ENCODE results near the gene DDX51.

Gene DDX51

GRCh38 chr12:132154341-132154761 lies 10.2 kb upstream of the DDX51 start:
- Histone ChIP-seq H3K4me2 (ENCODE audit: low read length, poor library complexity, severe bottlenecking) (no peak overlapping the region), H3K9me3 (ENCODE audit: control insufficient read depth, low read length) (no peaks in the 10 kb centered on the region), H2BK5ac (ENCODE audit: low read depth, low read length, poor library complexity, severe bottlenecking) (no peak overlapping the region), H4K91ac (ENCODE audit: low read length) (no peak overlapping the region), H3K27me3 (ENCODE audit: control insufficient read depth in 1 of 2, insufficient read depth in 1 of 2, low read length in 2 of 2) (peaks cover 0 to 12% of the 10 kb centered on the region in 2 experiments), H2BK12ac (ENCODE audit: low read length in 2 of 2) (no peak overlapping the region), H3K18ac (ENCODE audit: low read depth in 1 of 2, low read length in 2 of 2) (no peak overlapping the region), H3K79me1 (replicated peaks; ENCODE audit: low read length, poor library complexity, severe bottlenecking) (peaks cover 19% of the 10 kb centered on the region), H2AFZ (ENCODE audit: low read depth, low read length) (no peak overlapping the region), H2BK120ac (ENCODE audit: low read depth, low read length) (no peak overlapping the region), H3K4me1 (ENCODE audit: control insufficient read depth, insufficient read depth, low read depth, low read length) (peaks cover 8% of the 10 kb centered on the region), H3K36me3 (ENCODE audit: control insufficient read depth in 1 of 2, insufficient read depth in 2 of 2, low read depth in 1 of 2, low read length in 2 of 2) (peaks cover 30 to 71% of the 10 kb centered on the region in 2 experiments), H3K9ac (ENCODE audit: low read length) (peak overlapping the region; percentile 78), H2AK5ac (ENCODE audit: low read length, severe bottlenecking) (no peak overlapping the region), H3K27ac (ENCODE audit: low read length, poor library complexity, severe bottlenecking) (no peak overlapping the region), H3K14ac (ENCODE audit: low read length in 2 of 2) (peak overlapping the region in 1 of 2 experiments; percentile 5), H3K4me3 (ENCODE audit: insufficient read depth in 1 of 2, low read depth in 1 of 2, low read length in 2 of 2) (peak overlapping the region in 1 of 2 experiments; percentile 71), H2BK15ac (ENCODE audit: low read depth, poor library complexity, severe bottlenecking) (no peak overlapping the region), H3K4ac (ENCODE audit: low read depth in 1 of 2, low read length in 2 of 2) (no peak overlapping the region), H4K8ac (ENCODE audit: low read length) (no peak overlapping the region), H3K23ac (ENCODE audit: low read length in 2 of 2) (no peak overlapping the region)
- 88% methylated on average over 21 of the region's 21 CpGs for WGBS
- DNase-seq = no peak

GRCh38 chr12:132153501-132154340 lies 9.6 kb upstream of the DDX51 start:
- Histone ChIP-seq H3K79me1 (replicated peaks; ENCODE audit: low read length, poor library complexity, severe bottlenecking) (peaks cover 19% of the 10 kb centered on the region), H3K23ac (ENCODE audit: low read length in 2 of 2) (no peak overlapping the region), H2BK15ac (ENCODE audit: low read depth, poor library complexity, severe bottlenecking) (no peak overlapping the region), H2BK120ac (ENCODE audit: low read depth, low read length) (no peak overlapping the region), H2AK5ac (ENCODE audit: low read length, severe bottlenecking) (no peak overlapping the region), H2AFZ (ENCODE audit: low read depth, low read length) (no peak overlapping the region), H4K8ac (ENCODE audit: low read length) (peak overlapping the region; percentile 76), H3K4me2 (ENCODE audit: low read length, poor library complexity, severe bottlenecking) (no peak overlapping the region), H3K18ac (ENCODE audit: low read depth in 1 of 2, low read length in 2 of 2) (no peak overlapping the region), H3K9me3 (ENCODE audit: control insufficient read depth, low read length) (no peaks in the 10 kb centered on the region), H3K4me1 (ENCODE audit: control insufficient read depth, insufficient read depth, low read depth, low read length) (peaks cover 8% of the 10 kb centered on the region), H3K4me3 (ENCODE audit: insufficient read depth in 1 of 2, low read depth in 1 of 2, low read length in 2 of 2) (peak overlapping the region in 1 of 2 experiments; percentile 71), H3K27ac (ENCODE audit: low read length, poor library complexity, severe bottlenecking) (no peak overlapping the region), H3K4ac (ENCODE audit: low read depth in 1 of 2, low read length in 2 of 2) (no peak overlapping the region), H4K91ac (ENCODE audit: low read length) (no peak overlapping the region), H2BK12ac (ENCODE audit: low read length in 2 of 2) (no peak overlapping the region), H3K36me3 (ENCODE audit: control insufficient read depth in 1 of 2, insufficient read depth in 2 of 2, low read depth in 1 of 2, low read length in 2 of 2) (peaks cover 30 to 67% of the 10 kb centered on the region in 2 experiments), H3K14ac (ENCODE audit: low read length in 2 of 2) (peak overlapping the region in 1 of 2 experiments; percentile 5), H3K27me3 (ENCODE audit: control insufficient read depth in 1 of 2, insufficient read depth in 1 of 2, low read length in 2 of 2) (peaks cover 0 to 12% of the 10 kb centered on the region in 2 experiments), H2BK5ac (ENCODE audit: low read depth, low read length, poor library complexity, severe bottlenecking) (no peak overlapping the region), H3K9ac (ENCODE audit: low read length) (peak overlapping the region; percentile 78)
- 47% methylated on average over 38 of the region's 41 CpGs for WGBS
- DNase-seq = peak; percentile 79

GRCh38 chr12:132152953-132153352 lies 8.8 kb upstream of the DDX51 start:
- Histone ChIP-seq H2BK5ac (ENCODE audit: low read depth, low read length, poor library complexity, severe bottlenecking) (no peak overlapping the region), H2AK5ac (ENCODE audit: low read length, severe bottlenecking) (no peak overlapping the region), H3K27ac (ENCODE audit: low read length, poor library complexity, severe bottlenecking) (no peak overlapping the region), H2AFZ (ENCODE audit: low read depth, low read length) (no peak overlapping the region), H3K4ac (ENCODE audit: low read depth in 1 of 2, low read length in 2 of 2) (no peak overlapping the region), H2BK120ac (ENCODE audit: low read depth, low read length) (no peak overlapping the region), H4K8ac (ENCODE audit: low read length) (no peak overlapping the region), H2BK15ac (ENCODE audit: low read depth, poor library complexity, severe bottlenecking) (no peak overlapping the region), H3K4me3 (ENCODE audit: insufficient read depth in 1 of 2, low read depth in 1 of 2, low read length in 2 of 2) (no peak overlapping the region), H2BK12ac (ENCODE audit: low read length in 2 of 2) (no peak overlapping the region), H3K4me2 (ENCODE audit: low read length, poor library complexity, severe bottlenecking) (no peak overlapping the region), H3K18ac (ENCODE audit: low read depth in 1 of 2, low read length in 2 of 2) (no peak overlapping the region), H3K14ac (ENCODE audit: low read length in 2 of 2) (no peak overlapping the region), H3K4me1 (ENCODE audit: control insufficient read depth, insufficient read depth, low read depth, low read length) (peaks cover 8% of the 10 kb centered on the region), H3K27me3 (ENCODE audit: control insufficient read depth in 1 of 2, insufficient read depth in 1 of 2, low read length in 2 of 2) (peaks cover 0 to 12% of the 10 kb centered on the region in 2 experiments), H4K91ac (ENCODE audit: low read length) (no peak overlapping the region), H3K36me3 (ENCODE audit: control insufficient read depth in 1 of 2, insufficient read depth in 2 of 2, low read depth in 1 of 2, low read length in 2 of 2) (peaks cover 26 to 67% of the 10 kb centered on the region in 2 experiments), H3K79me1 (replicated peaks; ENCODE audit: low read length, poor library complexity, severe bottlenecking) (peaks cover 22% of the 10 kb centered on the region), H3K9me3 (ENCODE audit: control insufficient read depth, low read length) (no peaks in the 10 kb centered on the region), H3K23ac (ENCODE audit: low read length in 2 of 2) (no peak overlapping the region), H3K9ac (ENCODE audit: low read length) (no peak overlapping the region)
- 95% methylated on average over 19 of the region's 20 CpGs for WGBS
- DNase-seq = no peak

- Histone ChIP-seq H4K91ac (ENCODE audit: low read length) (no peak overlapping the region), H3K9me3 (ENCODE audit: control insufficient read depth, low read length) (no peaks in the 10 kb centered on the region), H3K4ac (ENCODE audit: low read depth in 1 of 2, low read length in 2 of 2) (no peak overlapping the region), H3K23ac (ENCODE audit: low read length in 2 of 2) (no peak overlapping the region), H3K4me2 (ENCODE audit: low read length, poor library complexity, severe bottlenecking) (no peak overlapping the region), H2BK15ac (ENCODE audit: low read depth, poor library complexity, severe bottlenecking) (no peak overlapping the region), H3K4me1 (ENCODE audit: control insufficient read depth, insufficient read depth, low read depth, low read length) (peaks cover 8% of the 10 kb centered on the region), H3K27me3 (ENCODE audit: control insufficient read depth in 1 of 2, insufficient read depth in 1 of 2, low read length in 2 of 2) (peaks cover 0 to 12% of the 10 kb centered on the region in 2 experiments), H2BK5ac (ENCODE audit: low read depth, low read length, poor library complexity, severe bottlenecking) (no peak overlapping the region), H2AK5ac (ENCODE audit: low read length, severe bottlenecking) (no peak overlapping the region), H3K9ac (ENCODE audit: low read length) (no peak overlapping the region), H2AFZ (ENCODE audit: low read depth, low read length) (no peak overlapping the region), H4K8ac (ENCODE audit: low read length) (no peak overlapping the region), H3K36me3 (ENCODE audit: control insufficient read depth in 1 of 2, insufficient read depth in 2 of 2, low read depth in 1 of 2, low read length in 2 of 2) (peaks cover 21 to 67% of the 10 kb centered on the region in 2 experiments), H2BK120ac (ENCODE audit: low read depth, low read length) (no peak overlapping the region), H3K14ac (ENCODE audit: low read length in 2 of 2) (no peak overlapping the region), H3K27ac (ENCODE audit: low read length, poor library complexity, severe bottlenecking) (no peak overlapping the region), H3K79me1 (replicated peaks; ENCODE audit: low read length, poor library complexity, severe bottlenecking) (peaks cover 28% of the 10 kb centered on the region), H3K4me3 (ENCODE audit: insufficient read depth in 1 of 2, low read depth in 1 of 2, low read length in 2 of 2) (no peak overlapping the region), H2BK12ac (ENCODE audit: low read length in 2 of 2) (no peak overlapping the region), H3K18ac (ENCODE audit: low read depth in 1 of 2, low read length in 2 of 2) (no peak overlapping the region)
- 95% methylated on average over 9 of the region's 9 CpGs for WGBS
- DNase-seq = no peak
Observed at GRCh38 chr12:132152411-132152821, 8.3 kb upstream of the DDX51 start.
